Prostate gland (tissue), 2 donors: ENCODE measurements around the gene SLC6A3.

Source experiments
- CTCF ChIP-seq, 4 experiments: fragments of 200-600 bp in 2 of 4; fragments of 450-650 bp in 2 of 4; sonication (generic) in 2 of 4; IDR thresholded peaks; 1 replicate in 3 of 4; 2 replicates in 1 of 4; pipeline ENCODE4 v1.5.1; 2016 to 2019; ENCODE audit warnings: antibody characterized with exemption in 4 of 4, mild to moderate bottlenecking in 2 of 4, moderate library complexity in 2 of 4
- POLR2A ChIP-seq: fragments of 450-650 bp; IDR thresholded peaks from one replicate; pipeline ENCODE4 v1.6.1; 2016; ENCODE audit warnings: antibody characterized with exemption, mild to moderate bottlenecking

- no peak for TF ChIP-seq POLR2A
- no peak for TF ChIP-seq CTCF (IDR thresholded peaks at IDR 0.05)
Measured at GRCh38 chr5:1461396-1461795, 16.2 kb upstream of the SLC6A3 start.
